ENCODE data around the gene PRMT7.

DNA sequence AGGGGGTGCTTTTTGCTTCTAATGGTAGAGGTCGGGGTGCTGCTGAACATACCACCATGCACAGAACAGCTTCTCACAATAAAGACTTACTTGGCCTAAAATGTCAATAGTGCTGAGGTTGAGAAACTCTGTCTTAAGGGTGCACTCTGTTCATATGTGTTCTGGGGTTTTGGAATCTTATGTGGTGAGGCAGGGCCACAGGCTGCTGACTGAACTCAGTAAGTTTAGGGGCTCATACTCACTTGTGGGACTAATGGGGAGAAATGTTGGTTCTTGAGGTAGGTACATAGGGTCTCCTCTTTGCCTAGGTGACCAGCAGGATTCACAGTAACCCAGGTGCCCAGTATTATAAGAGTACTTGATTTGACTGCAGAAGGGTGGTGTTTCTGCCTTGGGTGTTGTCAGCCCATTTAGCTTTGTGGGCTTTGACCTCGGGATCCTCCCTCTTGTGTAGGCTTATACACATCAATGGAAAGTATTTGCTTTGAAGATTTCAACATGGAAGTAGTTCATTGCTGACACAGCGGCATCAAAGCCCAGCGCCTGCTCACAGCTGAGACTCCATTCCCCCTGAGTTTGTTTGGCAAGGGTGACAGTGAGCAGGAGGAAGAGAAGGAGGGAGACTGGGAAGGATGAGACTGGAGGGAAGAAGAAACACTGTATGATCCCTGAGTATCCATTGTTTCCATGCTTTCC, 29.3 kb upstream of the PRMT7 start:
- TF ChIP-seq, protein P1, sequence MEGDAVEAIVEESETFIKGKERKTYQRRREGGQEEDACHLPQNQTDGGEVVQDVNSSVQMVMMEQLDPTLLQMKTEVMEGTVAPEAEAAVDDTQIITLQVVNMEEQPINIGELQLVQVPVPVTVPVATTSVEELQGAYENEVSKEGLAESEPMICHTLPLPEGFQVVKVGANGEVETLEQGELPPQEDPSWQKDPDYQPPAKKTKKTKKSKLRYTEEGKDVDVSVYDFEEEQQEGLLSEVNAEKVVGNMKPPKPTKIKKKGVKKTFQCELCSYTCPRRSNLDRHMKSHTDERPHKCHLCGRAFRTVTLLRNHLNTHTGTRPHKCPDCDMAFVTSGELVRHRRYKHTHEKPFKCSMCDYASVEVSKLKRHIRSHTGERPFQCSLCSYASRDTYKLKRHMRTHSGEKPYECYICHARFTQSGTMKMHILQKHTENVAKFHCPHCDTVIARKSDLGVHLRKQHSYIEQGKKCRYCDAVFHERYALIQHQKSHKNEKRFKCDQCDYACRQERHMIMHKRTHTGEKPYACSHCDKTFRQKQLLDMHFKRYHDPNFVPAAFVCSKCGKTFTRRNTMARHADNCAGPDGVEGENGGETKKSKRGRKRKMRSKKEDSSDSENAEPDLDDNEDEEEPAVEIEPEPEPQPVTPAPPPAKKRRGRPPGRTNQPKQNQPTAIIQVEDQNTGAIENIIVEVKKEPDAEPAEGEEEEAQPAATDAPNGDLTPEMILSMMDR (conservative IDR thresholded peaks at IDR 0.05; ENCODE audit: low read depth, low read length), result no peak
- TF ChIP-seq EZH2 (IDR thresholded peaks at IDR 0.05; ENCODE audit: low read length, unreplicated experiment) (no peak), EZH2phosphoT487 (IDR thresholded peaks at IDR 0.05; ENCODE audit: borderline replicate concordance, low read length) (no peak)
